Fibroblast of lung (primary cell): ENCODE results near the gene ELP2. TPM values are rescaled to one million over a fixed set of nuclear protein-coding genes. Genes with fewer than 3 reads are reported as not detected.
"Not testable (repeated sequence)": the region's sequence is repeated elsewhere in the genome, so short reads cannot be mapped to it uniquely, and the experiment has no call there.

Source experiments
- DNase-seq, 2 donors: peaks; one replicate each; pipeline versions ENCODE4 v3.0.0 to v3.0.0-alpha.2; 2010; ENCODE audit warnings: low read depth in 2 of 2
- H2AFZ ChIP-seq: 2 replicates; pipeline ENCODE4 v1.5.1; 2012; ENCODE audit warnings: low read length, control low read depth, inconsistent platforms
- H3K27ac ChIP-seq: 2 replicates; pipeline ENCODE4 v1.5.1; 2011; ENCODE audit warnings: low read length, control low read depth; ENCODE audit not compliant: insufficient read depth
- H3K27me3 ChIP-seq: 2 replicates; pipeline ENCODE4 v1.5.1; 2011; ENCODE audit warnings: mild to moderate bottlenecking, low read length; ENCODE audit not compliant: control insufficient read depth, insufficient read depth
- H3K36me3 ChIP-seq: 2 replicates; pipeline ENCODE4 v1.5.1; 2011; ENCODE audit warnings: low read length; ENCODE audit not compliant: control insufficient read depth, insufficient read depth
- H3K4me1 ChIP-seq: 2 replicates; pipeline ENCODE4 v1.5.1; 2011; ENCODE audit warnings: low read length; ENCODE audit not compliant: control insufficient read depth, insufficient read depth; ENCODE audit errors: extremely low read depth
- H3K4me2 ChIP-seq: 2 replicates; pipeline ENCODE4 v1.5.1; 2011; ENCODE audit warnings: low read length, control low read depth; ENCODE audit not compliant: insufficient read depth; ENCODE audit errors: extremely low read depth
- H3K4me3 ChIP-seq, 4 experiments: fragments of 200-600 bp in 1 of 4; sonication (generic) in 1 of 4; replicated peaks in 1 of 4; 2 replicates each; pipeline ENCODE4 v1.5.1; 2011 to 2016; ENCODE audit warnings: low read length in 4 of 4, low read depth in 3 of 4, mild to moderate bottlenecking in 3 of 4, control low read depth in 2 of 4, inconsistent platforms in 1 of 4, mixed read lengths in 1 of 4; ENCODE audit not compliant: insufficient read depth in 1 of 4; ENCODE audit errors: control extremely low read depth in 1 of 4
- H3K79me2 ChIP-seq: 2 replicates; pipeline ENCODE4 v1.5.1; 2012; ENCODE audit warnings: mild to moderate bottlenecking, low read length, inconsistent platforms; ENCODE audit not compliant: control insufficient read depth, insufficient read depth
- H3K9ac ChIP-seq: 2 replicates; pipeline ENCODE4 v1.5.1; 2011; ENCODE audit warnings: mild to moderate bottlenecking, low read length, control low read depth; ENCODE audit not compliant: insufficient read depth
- H3K9me3 ChIP-seq: 2 replicates; pipeline ENCODE4 v1.5.1; 2012; ENCODE audit warnings: low read depth, low read length; ENCODE audit not compliant: control insufficient read depth, insufficient read depth
- H4K20me1 ChIP-seq: 2 replicates; pipeline ENCODE4 v1.5.1; 2011; ENCODE audit warnings: low read length; ENCODE audit not compliant: control insufficient read depth, insufficient read depth; ENCODE audit errors: extremely low read depth
- EZH2 ChIP-seq: IDR thresholded peaks from 2 replicates; pipeline ENCODE4 v1.5.1; 2012; ENCODE audit warnings: low read length, control low read depth, mild to moderate bottlenecking; ENCODE audit errors: missing control alignments
- polyA plus RNA-seq, 2 donors: library from polyadenylated mRNA; depleted of rRNA in 1 of 2; stranded (reverse) in 1 of 2; unstranded in 1 of 2; fragments of >200 nt; gene quantifications; 2 replicates each; pipeline ENCODE4 v1.2.1, GENCODE V29; 2011 to 2012; ENCODE audit warnings: missing spikeins in 1 of 2
- total RNA-seq: library from RNA; depleted of rRNA; stranded (reverse); fragments of >200 nt; gene quantifications from 2 replicates; pipeline ENCODE4 v1.2.1, GENCODE V29; 2014
- TF ChIP-seq, protein P1 (sequence below), 2 donors: IDR thresholded peaks in 1 of 2; conservative IDR thresholded peaks in 1 of 2; 1 replicate in 1 of 2; 2 replicates in 1 of 2; pipeline ENCODE4 v1.5.1; 2011 to 2012; ENCODE audit warnings: low read length in 2 of 2, control low read depth in 1 of 2, inconsistent platforms in 1 of 2, low read depth in 1 of 2, mild to moderate bottlenecking in 1 of 2

Gene ELP2
- total and polyA plus RNA-seq, 2 donors (not counting 1 experiment from before 2014, with no cell fraction given): 96.6 to 309 TPM

DNA sequence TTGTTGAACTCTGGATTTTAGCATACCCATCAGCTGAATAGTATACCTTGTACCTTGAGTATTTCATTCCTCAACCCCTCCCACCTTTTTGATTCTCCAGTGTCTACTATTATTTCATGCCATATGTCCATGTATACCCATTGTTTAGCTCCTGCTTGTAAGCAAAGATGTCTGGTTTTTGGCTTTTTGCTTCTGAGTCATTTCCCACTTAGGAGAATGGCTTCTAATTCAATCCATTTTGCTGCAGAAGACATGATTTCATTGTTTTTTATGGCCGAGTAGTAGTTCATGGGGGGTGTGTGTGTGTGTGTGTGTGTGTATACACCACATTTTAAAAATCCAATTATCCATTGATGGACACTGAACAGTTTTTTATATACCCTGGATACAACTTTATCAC is 33.3 kb downstream of the ELP2 start:
- Histone ChIP-seq H3K27ac (no peak overlapping the region), H3K9me3 (no peaks in the 10 kb centered on the region), H3K9ac (no peak overlapping the region), H3K4me2 (no peak overlapping the region), H3K27me3 (no peaks in the 10 kb centered on the region), H2AFZ (no peak overlapping the region), H3K4me1 (peaks cover 8% of the 10 kb centered on the region), H4K20me1 (no peaks in the 10 kb centered on the region), H3K4me3 (no peak overlapping the region), H3K79me2 (no peaks in the 10 kb centered on the region), H3K36me3 (peaks cover 13% of the 10 kb centered on the region)
- TF ChIP-seq EZH2: no peak
- TF ChIP-seq, protein P1, sequence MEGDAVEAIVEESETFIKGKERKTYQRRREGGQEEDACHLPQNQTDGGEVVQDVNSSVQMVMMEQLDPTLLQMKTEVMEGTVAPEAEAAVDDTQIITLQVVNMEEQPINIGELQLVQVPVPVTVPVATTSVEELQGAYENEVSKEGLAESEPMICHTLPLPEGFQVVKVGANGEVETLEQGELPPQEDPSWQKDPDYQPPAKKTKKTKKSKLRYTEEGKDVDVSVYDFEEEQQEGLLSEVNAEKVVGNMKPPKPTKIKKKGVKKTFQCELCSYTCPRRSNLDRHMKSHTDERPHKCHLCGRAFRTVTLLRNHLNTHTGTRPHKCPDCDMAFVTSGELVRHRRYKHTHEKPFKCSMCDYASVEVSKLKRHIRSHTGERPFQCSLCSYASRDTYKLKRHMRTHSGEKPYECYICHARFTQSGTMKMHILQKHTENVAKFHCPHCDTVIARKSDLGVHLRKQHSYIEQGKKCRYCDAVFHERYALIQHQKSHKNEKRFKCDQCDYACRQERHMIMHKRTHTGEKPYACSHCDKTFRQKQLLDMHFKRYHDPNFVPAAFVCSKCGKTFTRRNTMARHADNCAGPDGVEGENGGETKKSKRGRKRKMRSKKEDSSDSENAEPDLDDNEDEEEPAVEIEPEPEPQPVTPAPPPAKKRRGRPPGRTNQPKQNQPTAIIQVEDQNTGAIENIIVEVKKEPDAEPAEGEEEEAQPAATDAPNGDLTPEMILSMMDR (conservative IDR thresholded peaks at IDR 0.05 in 1 of 2, IDR thresholded peaks at IDR 0.05 in 1 of 2; ENCODE audit: low read depth in 1 of 2, low read length in 2 of 2): no peak
- peak in 1 of 2 donors; percentile 43 for DNase-seq

DNA sequence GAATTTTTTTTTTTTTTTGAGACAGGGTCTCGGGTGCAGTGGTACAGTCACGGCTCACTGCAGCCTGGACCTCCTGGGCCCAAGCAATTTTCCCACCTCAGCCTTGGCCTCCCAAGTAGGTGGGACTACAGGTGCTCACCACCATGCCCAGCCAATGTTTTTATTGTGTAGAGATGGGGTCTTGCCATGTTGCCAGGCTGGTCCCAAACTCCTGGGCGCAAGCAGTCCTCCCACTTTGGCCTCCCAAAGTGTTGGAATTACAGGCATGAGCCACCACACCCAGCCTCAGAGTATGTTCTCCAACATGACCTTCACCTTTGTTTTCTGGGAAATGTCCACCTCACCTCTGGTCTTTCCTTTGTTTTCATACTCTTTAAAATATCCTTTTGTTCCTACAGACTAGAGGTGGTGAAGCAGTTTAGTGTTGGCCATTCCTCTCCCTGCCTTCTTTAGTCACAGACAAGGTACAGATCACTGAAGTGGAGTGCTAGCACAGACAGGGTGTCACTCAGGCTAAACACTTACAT is 38.1 kb downstream of the ELP2 start:
- Histone ChIP-seq H3K4me3 (no peak overlapping the region), H3K4me2 (no peak overlapping the region), H3K27me3 (no peaks in the 10 kb centered on the region), H2AFZ (no peak overlapping the region), H4K20me1 (no peaks in the 10 kb centered on the region), H3K27ac (no peak overlapping the region), H3K4me1 (no peaks in the 10 kb centered on the region), H3K79me2 (no peaks in the 10 kb centered on the region), H3K9ac (no peak overlapping the region), H3K36me3 (peaks cover 10% of the 10 kb centered on the region), H3K9me3 (no peaks in the 10 kb centered on the region)
- no peak for DNase-seq
- TF ChIP-seq EZH2: no peak
- TF ChIP-seq, protein P1 (conservative IDR thresholded peaks at IDR 0.05 in 1 of 2, IDR thresholded peaks at IDR 0.05 in 1 of 2; ENCODE audit: low read depth in 1 of 2, low read length in 2 of 2): no peak

DNA sequence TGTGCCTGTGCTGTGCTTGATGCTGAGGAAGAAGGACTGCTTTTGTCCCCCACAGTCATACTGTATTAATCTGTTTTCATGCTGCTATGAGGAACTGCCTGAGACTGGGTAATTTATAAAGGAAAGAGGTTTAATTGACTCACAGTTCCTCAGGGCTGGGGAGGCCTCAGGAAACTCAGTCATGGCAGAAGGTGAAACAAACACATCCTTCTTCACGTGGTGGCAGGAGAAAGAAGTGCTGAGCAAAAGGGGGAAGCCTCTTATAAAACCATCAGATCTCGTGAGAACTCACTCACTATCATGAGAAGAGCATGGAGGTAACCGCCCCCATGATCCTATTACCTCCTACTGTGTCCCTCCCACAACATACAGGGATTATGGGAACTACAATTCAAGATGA is 38.6 kb downstream of the ELP2 start:
- not testable (repeated sequence) for H3K36me3 ChIP-seq, H2AFZ ChIP-seq, H3K27me3 ChIP-seq, H3K9ac ChIP-seq, H3K4me2 ChIP-seq, H3K4me3 ChIP-seq, DNase-seq, H3K79me2 ChIP-seq, H3K9me3 ChIP-seq, H4K20me1 ChIP-seq, H3K27ac ChIP-seq, H3K4me1 ChIP-seq
